ENCODE results near the gene AGXT.
"Not testable (repeated sequence)": the region's sequence is repeated elsewhere in the genome, so short reads cannot be mapped to it uniquely, and the experiment has no call there.

AGXT gene

DNA sequence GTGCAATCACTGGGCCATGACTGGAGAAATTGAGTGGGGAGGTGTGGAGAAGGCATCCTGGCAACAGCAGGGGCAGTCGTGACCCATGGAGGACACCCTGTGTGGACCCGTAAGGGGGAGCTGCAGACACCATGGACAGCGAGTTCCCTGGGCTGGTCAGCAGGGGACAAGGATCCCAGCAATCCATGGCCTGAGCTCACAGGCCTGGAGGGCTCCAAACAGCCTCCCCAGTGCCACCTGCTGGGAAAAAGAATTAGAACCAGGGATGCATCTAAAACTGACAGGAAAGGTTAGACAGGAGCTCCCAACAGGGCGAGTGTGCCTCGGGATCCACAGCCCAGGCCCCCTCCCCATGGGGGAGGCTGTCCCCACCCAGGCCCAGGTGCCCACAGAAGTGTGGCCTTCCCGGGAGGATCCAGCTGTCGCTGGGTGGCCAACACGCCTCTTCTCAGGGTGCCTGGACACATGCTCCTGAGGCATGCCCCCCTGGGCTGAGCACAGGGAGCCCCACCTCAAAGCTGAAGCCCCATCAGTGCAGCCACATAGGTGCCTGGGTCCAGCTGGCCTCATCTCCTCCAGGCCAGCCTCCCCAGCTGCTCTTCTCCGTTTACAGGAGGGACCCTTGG lies 28.1 kb upstream of the AGXT start:
- DNase-seq (ENCODE audit: low spot score): peak; percentile 79

DNA sequence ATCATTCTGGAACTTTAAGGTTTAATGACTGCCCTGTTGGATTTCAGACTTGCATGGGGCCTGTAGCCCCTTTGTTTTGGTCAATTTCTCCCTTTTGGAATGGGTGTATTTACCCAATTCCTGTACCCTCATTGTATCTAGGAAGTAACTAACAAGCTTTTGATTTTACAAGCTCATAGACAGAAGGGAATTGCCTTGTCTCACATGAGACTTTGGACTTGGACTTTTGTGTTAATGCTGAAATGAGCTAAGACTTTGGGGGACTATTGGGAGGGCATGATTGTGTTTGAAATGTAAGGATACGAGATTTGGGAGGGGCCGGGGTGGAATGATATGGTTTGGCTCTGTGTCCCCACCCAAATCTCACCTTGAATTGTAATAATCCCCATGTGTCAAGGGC lies 22.3 kb upstream of the AGXT start:
- DNase-seq (ENCODE audit: low spot score): not testable (repeated sequence)

DNA sequence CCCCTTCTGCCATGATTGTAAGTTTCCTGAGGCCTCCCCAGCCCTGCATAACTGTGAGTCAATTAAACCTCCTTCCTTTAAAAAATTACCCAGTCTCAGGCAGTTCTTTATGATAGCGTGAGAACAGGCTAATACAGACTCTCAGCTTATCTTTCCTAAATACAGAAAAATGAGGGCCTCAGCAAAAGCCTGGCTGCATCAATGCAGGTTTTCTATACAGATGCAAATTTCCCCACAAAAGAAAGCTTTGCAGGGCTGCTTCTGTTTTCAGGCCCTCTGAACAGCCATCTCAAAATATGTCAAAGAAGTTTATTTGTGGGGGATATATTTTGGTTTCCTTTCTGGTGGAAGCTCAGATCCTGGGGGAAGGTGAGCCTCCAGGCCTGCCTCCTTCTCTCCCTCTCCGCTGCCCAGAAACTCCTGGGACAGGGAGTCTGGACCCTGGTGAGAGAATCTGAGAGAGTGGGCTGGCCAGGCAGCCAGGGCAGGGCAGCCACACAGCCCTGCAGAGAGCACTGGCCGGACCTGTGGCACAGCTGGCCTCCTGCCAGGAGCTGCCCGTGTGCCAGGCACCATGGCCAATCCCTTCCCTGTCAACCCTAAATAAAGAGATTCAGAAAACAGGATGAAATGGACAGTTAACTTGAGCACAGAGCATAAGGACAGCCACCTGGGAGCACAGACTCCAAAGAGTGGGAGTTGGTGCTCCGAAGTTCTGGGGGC lies 21.6 kb upstream of the AGXT start:
- no peak for DNase-seq (ENCODE audit: low spot score)

DNA sequence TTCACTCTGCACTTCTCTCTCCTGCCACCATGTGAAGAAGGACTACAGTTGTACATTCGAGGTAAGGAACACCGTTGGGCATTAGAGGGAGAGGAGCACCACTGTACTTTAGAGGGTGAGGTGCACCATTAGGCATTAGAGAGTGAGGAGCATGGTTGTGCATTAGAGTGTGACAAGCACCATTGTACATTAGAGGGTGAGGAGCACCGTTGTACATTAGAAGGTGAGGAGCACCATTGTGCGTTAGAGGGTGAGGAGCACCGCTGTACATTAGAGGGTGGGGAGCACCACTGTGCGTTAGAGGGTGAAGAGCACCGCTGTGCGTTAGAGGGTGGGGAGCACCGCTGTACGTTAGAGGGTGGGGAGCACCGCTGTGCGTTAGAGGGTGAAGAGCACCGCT lies 20.8 kb upstream of the AGXT start:
- no peak for DNase-seq (ENCODE audit: low spot score)

DNA sequence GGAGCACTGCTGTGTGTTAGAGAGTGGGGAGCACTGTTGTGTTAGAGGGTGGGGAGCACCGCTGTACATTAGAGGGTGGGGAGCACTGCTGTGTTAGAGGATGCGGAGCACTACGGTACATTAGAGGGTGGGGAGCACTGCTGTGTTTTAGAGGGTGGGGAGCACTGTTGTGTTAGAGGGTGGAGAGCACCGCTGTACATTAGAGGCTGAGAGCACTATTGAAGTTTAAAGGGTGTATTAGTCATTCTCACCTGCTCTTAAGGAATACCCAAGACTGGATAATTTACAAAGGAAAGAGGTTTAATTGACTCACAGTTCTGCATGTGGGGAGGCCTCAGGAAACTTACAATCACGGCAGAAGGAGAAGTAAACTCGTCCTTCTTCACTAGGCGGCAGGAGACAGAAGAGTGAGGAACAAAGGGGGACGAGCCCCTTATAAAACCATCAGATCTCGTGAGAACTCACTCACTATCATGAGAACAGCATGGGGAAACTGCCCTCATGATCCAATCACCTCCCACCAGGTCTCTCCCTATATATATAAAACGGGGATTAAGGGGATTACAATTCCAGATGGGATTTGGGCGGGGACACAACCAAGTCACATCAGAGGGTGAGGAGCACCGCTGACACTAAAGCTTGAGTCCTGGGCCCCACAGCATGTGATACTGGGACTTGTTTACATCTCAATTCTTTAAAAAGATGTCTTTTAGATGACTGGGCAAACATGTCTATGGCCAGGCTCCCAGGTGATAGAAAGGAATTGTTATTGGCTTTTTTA lies 19.5 kb upstream of the AGXT start:
- no peak for DNase-seq (ENCODE audit: low spot score)

DNA sequence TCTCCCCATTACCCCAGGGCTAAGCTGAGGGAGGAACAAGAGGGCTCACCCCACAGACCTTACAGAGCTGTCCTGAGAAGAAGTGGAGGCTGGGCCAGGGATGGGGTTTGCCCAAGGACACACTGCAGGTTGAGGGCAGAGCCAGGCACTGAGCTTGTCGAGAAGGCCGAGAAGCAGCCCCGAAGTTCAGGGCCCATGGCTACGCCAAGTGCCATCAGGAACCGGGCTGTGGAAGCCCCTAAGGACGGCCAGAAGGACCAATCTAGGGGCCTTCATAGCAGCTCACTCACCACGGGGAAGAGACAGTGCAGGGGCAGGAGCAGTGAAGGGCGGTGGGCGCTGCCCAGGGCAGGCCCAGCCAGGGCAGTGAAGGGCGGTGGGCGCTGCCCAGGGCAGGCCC lies 18.6 kb upstream of the AGXT start:
- no peak for DNase-seq (ENCODE audit: low spot score)

DNA sequence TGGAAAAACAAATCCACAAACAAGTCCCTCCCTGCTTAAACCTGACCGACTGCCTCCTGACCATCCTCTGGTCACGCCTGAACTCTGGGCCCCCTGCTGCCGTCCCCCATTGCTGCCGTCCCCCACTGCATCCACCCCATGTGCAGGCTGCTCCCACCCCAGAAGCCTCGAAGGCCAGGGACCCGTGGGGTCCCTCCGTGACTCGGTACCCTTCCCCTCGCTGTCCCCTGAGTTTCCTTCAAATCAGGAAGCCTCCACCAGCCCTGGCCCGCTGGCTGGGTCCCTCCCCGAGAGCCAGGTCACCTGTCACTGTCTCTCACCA lies 17.9 kb upstream of the AGXT start:
- DNase-seq (ENCODE audit: low spot score): no peak

DNA sequence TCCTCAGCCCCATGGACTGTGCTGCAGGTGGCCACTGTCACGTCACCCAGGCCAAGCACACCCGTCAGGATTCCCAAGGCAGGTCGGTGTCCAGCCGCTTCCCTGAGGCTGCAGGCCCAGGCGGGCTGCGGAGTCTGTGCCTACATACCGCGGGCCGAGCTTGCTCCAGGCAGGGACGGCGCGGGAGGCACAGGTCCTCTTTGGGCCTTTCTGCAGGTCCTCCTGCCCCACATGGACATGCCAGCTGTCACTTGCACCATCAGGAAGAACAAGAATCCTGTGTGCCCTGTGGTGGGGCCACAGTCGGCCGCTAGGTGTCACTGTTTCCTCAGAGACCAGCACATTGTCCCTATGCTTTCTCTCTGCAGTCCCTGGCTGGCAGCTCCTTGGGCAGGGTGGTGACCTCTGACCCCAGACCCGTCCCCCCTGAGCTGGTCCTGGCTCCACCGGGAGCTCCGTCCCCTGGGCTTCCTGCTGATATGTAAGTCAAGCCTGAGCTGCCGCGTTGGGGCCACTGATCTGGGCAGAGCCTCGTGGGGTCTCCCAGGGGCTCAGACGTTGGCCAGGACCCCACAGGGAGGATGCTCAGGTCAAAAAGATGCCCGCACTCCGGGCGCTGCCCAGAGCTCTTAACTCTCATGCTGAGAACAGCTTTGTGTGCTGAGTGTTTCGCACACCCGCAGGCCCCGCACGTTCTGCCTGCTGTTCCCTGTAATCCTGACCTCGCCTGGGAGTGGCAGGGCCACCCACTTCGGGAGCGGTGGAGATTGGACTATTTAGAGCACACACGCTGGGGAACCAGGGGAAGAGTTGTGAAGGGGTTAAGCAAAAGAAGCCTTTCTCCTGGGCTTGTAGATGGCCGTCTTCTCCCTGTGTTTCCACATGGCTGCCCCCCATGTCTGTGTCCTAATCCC lies 17.3 kb upstream of the AGXT start:
- peak; percentile 74 for DNase-seq (ENCODE audit: low spot score)

DNA sequence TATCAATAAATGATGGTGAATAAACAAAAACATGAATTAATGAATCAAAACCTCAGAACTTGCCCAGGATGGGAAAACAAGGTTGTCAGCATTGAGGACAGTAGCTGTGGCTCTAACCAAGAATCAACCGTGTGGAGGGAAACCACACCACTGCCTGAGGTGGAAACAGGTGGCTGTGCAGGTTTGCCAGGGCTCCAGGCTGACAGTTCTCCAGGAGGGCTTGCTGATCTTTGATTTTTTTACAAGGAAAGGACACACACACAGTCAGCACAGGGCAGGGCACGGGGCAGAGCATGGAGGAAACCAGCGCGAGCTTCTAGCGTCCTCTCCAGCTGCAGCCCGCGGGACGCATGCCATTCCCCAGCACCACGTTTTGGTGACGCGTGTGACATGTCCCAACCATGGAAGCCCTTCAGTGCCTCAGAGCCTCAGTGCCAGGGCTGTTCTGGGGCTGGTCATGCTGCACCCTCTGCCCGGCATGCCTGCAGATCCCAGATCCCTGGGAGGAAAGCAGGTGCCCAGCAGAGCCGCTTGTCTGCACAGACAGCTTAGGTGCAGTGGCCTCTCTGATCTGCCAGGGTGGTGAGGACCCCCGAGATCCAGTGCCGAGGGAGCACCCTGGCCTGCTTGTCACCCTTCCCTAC lies 15.8 kb upstream of the AGXT start:
- no peak for DNase-seq (ENCODE audit: low spot score)

DNA sequence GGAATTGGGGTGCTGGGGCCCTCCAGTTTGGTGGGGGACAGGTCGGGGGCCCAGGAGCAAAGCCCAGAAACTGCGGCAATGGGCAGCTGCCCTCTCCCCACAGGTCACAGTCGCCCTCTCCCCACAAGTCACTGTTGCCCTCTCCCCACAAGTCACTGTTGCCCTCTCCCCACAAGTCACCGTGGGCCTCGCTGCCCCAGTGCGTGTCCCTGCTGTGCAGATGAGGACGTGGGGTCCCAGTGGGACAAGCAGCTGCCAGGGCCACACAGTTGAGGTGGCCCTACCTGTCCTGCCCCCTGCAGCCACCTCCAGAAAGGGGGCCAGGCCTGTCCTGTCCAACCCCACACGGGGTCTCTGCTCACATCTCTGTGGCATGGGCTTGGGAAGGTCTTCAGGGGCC lies 13.0 kb upstream of the AGXT start:
- DNase-seq (ENCODE audit: low spot score): no peak

DNA sequence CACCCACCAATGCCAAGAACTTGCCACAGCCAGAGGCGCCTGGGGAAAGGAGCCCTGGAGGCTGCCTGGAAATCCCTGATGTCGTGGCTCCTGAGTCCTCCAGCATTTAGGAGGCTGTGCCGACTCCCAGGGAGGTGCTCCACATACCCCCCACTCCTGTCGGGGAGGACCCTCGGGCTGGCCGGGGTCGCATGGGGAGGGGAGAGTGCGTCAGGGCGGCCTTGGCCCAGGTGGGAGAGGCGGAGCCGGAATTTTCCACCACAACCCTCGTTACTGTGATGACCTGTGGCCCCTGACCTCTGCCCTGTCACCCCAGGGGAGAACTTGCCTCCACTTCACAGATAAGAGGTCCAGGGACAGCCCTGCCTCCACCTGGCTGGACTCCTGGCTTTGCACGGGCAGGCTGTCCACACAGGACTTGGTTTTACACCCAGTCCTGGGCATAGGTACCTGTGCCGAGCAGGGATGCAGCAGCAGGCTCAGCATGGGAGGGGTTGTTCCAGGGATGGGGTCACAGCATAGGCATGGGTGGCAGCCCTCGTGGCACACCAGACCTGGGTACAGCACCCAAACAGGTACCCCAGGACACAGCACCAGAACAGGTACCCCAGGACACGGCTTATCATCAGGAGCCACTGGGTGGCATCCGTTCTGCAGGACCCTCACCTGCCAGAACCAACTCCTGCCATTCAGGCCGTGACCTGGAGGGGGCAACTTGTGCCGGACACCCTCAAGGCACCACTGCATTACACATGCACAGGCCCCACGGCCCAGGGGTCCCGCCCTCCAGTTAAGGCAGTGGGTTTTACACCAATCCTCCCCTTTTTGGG lies 12.3 kb upstream of the AGXT start:
- no peak for DNase-seq (ENCODE audit: low spot score)

DNA sequence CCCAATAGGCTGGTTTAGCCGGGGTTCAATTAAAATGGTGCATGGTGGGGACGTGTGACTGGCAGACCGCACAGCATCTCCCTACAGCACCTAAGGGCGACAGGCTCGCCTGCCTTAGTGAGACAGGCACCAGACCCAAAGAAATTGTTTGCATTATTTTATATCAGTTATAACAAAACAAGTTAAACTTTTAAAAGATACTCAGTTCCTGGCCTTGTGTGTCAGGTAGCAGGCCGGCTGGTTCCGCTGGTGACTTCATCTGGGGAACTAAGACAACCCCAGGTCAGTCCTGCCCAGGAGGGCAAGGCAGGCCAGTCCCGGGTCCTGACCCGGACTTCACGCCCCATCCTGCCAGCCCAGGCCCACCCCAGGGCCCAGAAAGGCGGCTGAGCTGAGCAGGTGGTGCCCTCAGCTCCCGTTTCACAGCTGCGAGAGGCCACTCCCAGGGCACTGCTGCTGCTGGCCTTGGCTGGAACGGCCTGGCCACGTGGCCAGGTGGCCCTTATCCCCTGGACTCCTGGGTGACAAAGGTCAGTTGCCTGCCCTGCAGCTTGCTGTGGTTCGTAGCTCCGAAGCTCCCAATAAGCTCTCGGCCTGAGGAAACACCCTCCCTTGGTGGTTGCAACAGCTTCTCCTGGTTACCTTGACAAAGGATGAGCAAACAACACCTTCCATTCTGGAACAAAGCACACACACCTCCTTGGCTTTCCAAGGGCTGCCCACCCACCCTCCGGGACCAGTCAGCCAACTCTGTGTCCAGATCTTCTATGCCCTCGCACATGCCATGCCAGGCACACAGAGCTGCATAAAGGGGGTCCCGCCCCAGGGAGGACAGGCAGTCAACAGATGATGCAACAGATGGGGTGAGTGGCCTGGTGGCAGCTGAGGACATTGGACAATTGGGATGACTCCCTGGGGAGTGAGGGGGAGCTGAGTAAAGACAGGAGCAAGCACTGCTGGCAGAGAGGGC lies 11.3 kb upstream of the AGXT start:
- no peak for DNase-seq (ENCODE audit: low spot score)

DNA sequence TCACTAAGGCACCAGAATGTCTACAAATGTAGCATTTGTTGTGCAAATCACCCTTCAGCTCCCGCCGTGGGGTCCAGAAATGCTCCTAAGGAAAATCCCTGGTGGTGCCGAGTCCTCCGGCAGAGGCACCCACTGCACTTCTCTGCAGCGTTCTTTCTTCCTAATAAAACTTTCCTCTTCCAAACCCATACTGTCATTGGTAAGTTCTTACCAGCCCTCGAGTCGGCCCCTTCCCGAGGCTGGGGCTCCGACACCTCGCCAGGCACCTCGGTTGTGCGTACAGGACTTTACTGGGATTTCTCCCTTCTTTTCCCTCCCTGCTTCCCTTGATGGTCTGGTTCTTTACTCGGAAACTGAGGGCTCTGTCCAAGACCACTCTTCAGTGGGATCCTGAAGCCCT lies 10.3 kb upstream of the AGXT start:
- DNase-seq (ENCODE audit: low spot score): no peak

DNA sequence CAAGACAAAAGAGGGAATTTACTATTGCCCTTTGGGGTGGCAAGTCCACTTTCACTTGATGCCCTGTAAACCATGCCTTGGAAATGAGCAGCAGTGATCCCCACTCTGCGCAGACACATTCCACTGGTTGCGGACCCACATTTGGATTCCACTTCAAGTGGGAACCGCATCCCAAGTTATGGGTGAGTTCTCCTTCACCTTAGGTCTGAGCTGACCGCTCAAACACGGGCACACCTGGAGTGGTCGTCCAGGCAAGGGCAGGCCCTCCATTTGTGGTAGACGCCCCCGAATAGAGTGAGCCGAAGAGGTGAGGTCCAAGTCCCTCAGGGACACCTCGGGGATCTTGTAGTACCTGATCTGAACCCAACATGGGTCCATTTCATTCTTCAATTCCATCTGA lies 9.8 kb upstream of the AGXT start:
- DNase-seq (ENCODE audit: low spot score): no peak

DNA sequence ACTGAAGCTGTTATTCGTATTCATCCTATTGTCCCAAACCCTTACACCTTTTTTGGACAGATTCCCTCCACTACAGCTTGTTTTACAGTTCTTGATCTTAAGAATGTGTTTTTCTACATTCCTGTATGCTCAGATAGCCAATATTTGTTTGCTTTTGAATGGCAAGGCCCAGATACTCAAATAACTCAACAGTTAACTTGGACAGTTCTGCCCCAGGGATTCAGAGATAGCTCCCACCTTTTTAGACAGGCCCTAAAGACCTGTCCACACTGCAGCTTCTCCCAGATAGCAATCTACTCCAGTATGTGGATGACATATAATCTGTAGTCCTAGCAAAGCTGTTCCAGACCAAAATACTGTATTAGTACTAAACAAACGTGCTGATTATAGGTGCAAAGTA lies 7.1 kb upstream of the AGXT start:
- no peak for DNase-seq (ENCODE audit: low spot score)

DNA sequence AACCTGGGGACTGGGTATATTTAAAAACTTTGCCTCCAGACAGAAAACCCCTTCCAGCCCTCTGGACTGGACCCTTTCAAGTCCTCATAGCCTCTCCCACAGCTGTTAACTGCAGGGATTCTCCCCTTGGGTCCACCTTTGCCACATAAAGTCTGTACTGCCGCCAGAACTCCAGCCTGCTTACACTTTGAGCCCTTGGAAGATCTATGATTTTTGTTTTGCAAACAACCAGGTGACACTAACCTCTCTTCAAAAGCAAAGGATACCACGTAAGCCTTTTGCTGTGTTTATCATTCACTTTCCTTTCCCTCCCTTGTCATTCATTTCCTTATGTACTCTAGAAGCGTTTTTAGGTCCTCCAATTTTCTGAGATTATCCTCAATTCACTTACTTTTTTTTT lies 4.1 kb upstream of the AGXT start:
- DNase-seq (ENCODE audit: low spot score): no peak

DNA sequence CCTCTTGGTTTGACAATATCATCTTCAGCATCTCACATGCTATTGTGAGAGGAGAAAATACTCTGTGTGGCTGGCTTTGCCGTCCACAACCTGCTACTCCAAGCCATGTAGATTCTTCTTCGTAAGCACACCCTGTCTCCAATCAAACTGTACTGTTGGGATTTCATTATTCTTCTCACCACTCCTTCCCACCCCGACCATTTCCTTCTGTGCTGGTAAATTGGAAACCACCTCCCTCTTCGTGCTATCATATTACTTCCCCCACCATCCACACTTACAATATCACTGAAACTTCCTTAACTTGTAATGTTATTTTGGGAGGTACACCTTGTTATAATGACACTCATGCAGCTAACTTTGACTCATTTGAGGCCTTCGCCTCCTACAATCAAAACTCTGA lies 3.2 kb upstream of the AGXT start:
- no peak for DNase-seq (ENCODE audit: low spot score)

DNA sequence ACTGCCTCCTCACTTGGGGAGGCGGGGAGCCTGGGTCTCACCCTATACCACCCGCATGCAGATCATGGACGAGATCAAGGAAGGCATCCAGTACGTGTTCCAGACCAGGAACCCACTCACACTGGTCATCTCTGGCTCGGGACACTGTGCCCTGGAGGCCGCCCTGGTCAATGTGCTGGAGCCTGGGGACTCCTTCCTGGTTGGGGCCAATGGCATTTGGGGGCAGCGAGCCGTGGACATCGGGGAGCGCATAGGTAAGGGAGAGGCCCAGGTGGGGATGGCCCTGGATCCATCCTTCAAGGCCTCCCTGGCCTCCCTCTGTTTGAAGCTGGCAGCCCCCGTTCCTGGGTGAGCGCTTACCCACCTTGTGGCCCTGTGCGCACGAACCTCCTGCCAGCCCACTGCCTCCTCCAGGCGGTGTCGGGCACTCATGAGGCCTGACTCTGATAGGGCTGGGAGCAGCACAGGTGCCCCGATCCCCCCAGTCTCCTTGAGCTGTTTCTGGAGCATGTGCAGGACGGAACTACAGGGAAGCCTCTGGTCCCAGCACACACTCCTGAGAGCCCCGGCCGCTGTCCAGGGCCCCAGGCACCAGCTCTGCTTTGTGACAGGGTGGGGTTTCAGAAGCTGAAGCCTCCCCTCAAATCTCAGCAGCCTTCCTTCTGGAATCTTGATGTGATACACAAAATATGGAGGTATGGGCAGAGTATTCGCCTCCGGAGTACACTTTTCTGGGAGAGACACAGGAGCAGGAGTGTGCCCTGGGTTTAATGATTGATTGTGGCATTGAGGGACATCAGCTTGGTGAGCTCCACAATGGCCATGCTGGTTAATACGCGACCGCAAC lies 708 bp downstream of the AGXT start:
- DNase-seq (ENCODE audit: low spot score): no peak
